EL (cell line): ENCODE data around the gene TRMT61B.
A peak's percentile ranks its signal among the peaks of the same experiment; 100 is the strongest.

Source experiments
- DNase-seq: peaks from one replicate; pipeline ENCODE4 v3.0.0-alpha.2; 2016

TRMT61B gene

GRCh38 chr2:28870146-28870891, at the start of gene TRMT61B:
TRMT61B (minus strand) TSS chr2:28870309; CDS start chr2:28870277, 32 bp downstream.
- peak; percentile 94 for DNase-seq

DNA sequence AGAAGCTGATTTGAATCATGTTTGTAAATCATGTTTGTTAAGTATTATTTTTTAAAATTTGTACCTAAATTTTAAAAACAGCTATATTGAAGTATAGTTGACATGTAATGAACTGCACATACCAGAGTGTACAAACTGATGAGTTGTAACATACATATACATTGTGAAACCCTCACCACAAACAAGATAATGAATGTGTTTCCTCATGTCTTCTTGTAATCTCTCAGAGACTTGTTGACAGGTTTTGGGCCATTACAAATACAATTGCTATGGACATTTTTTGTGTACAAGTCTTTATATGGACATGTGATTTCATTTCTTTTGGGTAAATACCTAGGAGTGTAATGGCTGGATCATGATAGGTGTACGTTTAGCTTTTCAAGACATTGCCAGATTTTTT, 45.8 kb upstream of the TRMT61B start:
- peak; percentile 10 for DNase-seq

- DNase-seq, result no peak
Observed at GRCh38 chr2:28909655-28910353, 39.7 kb upstream of the TRMT61B start.

GRCh38 chr2:28908172-28908571, 38.1 kb upstream of the TRMT61B start:
- DNase-seq, result no peak

DNA sequence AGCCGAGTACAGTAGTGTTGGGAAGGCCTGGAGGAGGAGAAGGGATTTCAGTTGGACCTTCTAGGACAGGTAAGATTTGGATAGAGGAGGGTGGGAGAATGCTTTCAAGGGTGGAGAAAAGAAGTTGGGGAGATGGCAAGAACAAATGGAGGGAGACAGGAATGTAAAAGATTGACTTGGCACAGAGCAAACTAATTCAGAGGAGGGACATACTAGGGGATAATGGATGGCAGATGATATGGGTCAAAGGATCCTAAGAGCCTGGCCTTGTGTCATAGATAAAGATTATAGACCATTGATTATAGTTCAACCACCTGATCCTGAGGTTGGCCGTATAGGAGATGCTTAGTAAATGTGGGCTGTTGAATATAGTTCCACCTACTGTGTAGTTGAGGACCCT, 36.7 kb upstream of the TRMT61B start:
- DNase-seq, result no peak

- DNase-seq, result peak; percentile 36
Observed at GRCh38 chr2:28906376-28906775, 36.3 kb upstream of the TRMT61B start.

- no peak for DNase-seq
Observed at GRCh38 chr2:28905533-28905932, 35.4 kb upstream of the TRMT61B start.

GRCh38 chr2:28904802-28905457, 34.8 kb upstream of the TRMT61B start:
- DNase-seq, result no peak

DNA sequence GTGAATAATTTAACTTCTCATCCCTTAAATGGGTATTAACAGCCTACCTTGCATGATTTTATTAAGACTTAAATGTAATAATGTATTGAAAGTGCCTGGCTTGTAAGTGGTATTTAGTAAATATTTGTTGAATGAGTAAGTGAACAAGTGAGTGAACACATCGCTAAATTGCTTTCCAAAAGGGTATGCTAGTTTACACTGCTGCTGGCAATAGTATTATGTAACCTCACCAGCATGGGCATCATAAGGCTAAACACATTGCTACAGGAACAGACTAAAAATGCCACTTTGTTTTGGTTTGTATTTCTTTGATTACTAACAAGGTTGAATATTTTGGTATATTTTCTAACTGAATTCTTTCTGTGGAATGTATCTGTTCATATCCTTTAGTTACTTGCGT, 34.2 kb upstream of the TRMT61B start:
- peak; percentile 71 for DNase-seq

DNA sequence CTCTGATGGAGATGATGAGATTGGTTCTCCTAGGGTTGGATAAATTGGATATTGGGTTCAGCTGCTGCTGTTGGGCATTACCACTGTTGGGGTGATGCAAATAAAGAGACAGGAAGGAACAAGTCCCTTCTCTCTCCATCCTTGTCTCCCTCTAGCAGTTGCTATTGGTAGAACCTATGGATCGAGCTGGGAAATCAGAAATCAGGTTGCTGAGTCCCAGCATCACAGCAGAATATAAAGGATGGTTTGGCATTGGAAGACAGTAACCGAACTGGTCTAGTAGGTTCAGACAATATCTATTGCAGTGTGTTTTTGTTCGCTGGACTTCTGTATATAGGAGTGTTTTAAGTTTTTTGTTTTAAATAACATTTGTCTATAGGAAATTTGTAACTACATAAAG, 32.5 kb upstream of the TRMT61B start:
- no peak for DNase-seq

- no peak for DNase-seq
Observed at GRCh38 chr2:28901841-28902240, 31.7 kb upstream of the TRMT61B start.

GRCh38 chr2:28901202-28901601, 31.1 kb upstream of the TRMT61B start:
- no peak for DNase-seq

DNA sequence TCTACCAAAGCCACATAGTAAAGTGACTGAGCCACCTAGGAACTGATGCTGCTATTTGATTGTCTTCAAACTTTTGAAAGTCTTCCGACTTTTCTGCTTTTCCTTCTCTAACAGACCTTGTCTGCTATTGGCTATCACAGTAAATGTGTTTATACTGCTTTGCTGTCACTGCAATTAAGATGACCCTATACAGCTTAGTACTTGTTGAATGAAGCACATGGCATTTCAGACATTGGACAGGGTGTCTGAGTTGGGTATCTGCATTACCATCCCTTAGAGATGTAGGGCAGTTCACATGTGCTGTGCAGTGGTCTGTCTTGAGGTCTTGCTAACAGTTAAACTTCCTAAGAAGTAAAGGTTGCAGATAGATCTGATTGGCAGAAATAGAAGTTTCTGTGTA, 27.9 kb upstream of the TRMT61B start:
- DNase-seq, result no peak

- peak; percentile 78 for DNase-seq
Observed at GRCh38 chr2:28896906-28897305, 26.8 kb upstream of the TRMT61B start.

GRCh38 chr2:28895189-28895893, 25.2 kb upstream of the TRMT61B start:
- DNase-seq, result peak; percentile 42

DNA sequence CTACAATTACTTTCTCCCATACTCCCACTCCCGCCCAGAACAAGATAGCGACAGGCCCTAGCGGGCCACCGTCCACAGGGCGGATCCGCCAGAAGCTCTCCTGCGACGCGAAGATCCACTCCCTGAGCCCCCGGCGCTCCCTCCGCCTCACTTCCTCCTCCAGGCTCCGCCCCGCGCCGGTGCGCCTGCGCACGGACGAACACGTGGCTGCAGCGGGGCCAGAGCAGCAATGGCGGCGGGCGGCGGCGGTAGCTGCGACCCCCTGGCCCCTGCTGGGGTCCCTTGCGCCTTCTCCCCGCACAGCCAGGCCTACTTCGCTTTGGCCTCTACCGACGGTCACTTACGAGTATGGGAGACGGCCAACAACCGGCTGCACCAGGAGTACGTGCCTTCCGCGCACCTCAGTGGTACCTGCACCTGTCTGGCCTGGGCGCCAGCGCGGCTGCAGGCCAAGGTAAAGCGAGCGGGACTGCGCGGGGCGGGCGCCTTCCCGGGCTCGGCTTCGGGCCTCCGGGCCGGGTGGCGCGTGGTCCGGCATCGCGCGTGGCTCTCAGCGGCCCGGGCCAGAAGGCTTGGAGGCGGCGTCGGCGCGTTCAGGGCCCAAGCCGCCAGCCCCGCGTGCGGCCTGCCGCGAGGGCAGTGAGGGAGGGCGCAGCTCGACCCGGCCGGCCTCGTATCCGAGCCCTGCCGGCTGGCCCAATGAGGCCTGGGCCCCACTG, 24.5 kb upstream of the TRMT61B start, which contains the start of gene WDR43:
Gene WDR43 (plus strand): TSS at position 198 of the 719 bp plus-strand sequence. CDS start 32 bp downstream, at position 230.
- DNase-seq, result peak; percentile 99

DNA sequence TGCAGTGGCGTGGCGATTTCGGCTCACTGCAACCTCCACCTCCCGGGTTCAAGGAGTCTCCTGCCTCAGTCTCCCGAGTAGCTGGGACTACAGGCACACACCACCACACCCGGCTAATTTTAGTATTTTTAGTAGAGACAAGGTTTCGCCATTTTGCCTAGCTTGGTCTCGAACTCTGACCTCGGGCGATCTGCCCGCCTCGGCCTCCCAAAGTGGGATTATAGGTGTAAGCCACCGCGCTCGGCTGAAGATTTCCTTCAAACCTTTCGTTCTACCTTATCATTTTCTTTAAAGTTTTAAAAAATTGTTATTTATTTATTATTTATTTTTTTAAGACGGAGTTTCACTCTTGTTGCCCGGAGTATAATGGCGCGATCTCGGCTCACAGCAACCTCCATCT, 23.4 kb upstream of the TRMT61B start:
- no peak for DNase-seq

- DNase-seq, result no peak
Observed at GRCh38 chr2:28880193-28880592, 10.1 kb upstream of the TRMT61B start.

DNA sequence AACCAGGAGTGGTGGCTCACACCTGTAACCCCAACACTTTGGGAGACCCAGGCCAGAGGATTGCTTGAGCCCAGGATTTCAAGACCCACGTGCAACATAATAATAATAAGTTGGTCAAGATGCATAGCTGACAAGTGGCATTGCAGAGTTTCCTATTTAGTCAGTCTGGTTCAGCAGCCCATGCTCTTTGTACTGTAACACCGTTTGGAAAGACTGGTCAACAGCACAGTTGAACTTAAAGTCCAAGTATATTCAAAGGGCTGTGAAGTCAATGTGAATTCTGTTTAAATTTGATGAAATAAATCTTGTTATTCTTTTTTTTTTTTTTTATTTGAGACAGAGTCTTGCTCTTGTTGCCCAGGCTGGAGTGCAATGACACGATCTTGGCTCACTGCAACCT, 1.5 kb upstream of the TRMT61B start:
- DNase-seq, result no peak

GRCh38 chr2:28869494-28870145, 489 bp downstream of the TRMT61B start:
- peak; percentile 1 for DNase-seq

DNA sequence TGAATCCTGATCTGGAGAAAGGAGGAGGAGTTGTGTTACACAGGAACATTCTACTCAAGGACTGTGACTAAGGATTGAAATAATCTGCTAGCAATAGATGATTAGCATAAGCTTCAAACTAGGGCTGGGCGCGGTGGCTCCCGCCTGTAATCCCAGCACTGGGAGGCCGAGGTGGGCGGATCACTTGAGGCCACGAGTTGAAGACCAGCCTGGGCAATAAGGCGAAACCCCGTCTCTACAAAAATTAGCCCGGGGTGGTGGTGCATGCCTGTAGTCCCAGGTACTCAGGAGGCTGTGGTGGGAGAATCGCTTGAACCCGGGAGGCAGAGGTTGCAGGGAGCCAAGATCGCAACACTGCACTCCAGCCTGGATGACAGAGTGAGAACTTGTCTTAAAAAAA, 1.5 kb downstream of the TRMT61B start:
- no peak for DNase-seq

DNA sequence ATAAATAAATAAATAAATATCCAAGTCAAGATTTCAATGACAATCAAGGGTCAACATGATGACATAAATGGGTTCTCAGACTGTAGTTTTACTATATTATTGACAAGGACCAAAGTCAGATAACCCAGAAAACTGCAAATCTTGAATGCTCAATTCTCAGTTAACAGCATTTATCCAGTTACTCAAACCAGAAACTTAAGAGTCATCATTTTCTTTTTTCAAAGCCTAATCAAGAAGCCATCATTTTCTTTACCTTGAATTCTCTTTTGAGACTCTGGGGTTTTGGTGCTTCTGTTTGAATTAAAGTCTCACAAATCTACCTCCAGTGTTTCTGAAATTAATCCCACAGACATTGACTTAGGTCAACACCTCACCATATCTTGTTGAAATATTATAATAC, 14.1 kb downstream of the TRMT61B start:
- no peak for DNase-seq
